Activated CD8-positive, alpha-beta memory T cell treated with anti-CD3 and anti-CD28 coated beads, Interleukin-2, amount 50 U/mL, for 1 hour (primary cell): ENCODE data around the gene ILF2.
"Not testable (repeated sequence)": the region's sequence is repeated elsewhere in the genome, so short reads cannot be mapped to it uniquely, and the experiment has no call there.

Experiments
- DNase-seq: peaks from one replicate; pipeline ENCODE4 v3.0.0-alpha.2; 2020; ENCODE audit errors: extremely low read depth

Gene ILF2

GRCh38 chr1:153649137-153649862 is 21.5 kb downstream of the ILF2 start:
- DNase-seq: no peak

GRCh38 chr1:153648000-153648643 is 22.7 kb downstream of the ILF2 start:
- no peak for DNase-seq

DNA sequence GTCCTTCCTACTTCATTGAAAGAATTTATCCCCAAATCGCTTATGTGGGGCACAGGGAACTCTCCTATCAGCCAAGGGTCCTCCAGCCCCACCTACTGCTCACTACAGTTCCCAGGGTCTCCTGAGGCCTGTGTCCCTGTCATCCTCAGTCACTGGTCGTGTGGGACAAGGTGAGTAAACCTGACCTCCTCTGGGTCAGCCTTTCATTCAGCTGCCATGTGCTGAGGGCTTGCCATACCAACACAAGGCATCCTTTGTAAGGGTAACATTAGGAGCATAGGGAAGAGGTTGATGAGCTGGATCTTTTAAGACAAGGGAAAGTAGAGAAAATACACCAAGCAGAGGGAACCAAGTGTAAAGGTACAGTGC is 23.5 kb downstream of the ILF2 start:
- no peak for DNase-seq

DNA sequence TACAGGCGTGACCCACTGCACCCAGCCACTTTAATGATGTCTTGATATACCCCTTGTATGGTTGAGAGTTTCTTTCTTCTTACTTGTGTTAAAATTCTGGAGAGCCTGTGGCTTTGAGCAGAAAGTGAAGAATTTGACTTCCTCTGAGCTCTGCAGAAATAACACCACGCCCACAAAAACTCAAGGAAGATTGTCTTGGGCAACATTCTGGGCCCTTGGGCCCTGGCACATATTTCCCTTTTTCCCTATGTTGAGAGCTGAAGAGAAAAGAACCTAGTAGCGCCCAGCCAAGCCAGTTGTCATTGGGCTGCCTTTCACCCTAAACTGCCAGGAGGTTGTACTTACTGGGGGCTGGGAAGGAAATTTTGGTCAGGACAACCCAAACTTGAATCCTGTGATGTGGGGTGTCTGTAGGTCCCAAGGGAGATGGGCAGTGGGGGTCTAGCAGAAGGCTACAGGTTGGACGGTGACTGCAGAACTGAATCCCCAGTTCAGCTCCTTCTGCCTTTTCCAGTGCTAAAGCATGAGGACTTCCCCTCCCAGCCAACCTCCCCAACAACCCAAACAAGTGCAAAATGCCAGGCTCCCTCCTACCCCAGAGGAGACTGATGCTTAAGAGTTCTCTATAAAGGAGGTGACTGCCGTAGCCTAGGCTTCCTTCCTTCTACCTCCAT is 24.0 kb downstream of the ILF2 start:
- DNase-seq: no peak

DNA sequence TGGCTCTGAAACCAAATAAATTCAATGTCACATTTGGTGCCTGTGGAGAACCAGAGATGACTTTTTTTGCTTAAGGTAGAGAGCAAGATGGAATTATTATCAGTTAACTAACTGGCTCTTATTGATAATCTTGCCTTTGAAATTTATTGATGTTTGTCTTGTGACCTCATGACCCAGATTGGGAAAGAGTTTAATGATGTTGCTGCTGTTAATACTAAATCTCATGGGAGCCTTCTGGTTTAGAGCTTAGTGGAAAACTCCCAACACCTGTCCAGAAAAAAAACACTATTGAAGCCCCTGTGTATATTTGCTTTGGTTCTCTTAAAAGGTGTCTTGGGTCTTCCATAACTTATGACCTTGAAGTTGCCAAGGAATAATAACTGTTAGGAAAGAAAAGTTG is 27.0 kb downstream of the ILF2 start:
- no peak for DNase-seq

- no peak for DNase-seq
Measured at GRCh38 chr1:153643100-153643499, 27.7 kb downstream of the ILF2 start.

- no peak for DNase-seq
Measured at GRCh38 chr1:153642161-153642560, 28.6 kb downstream of the ILF2 start.

DNA sequence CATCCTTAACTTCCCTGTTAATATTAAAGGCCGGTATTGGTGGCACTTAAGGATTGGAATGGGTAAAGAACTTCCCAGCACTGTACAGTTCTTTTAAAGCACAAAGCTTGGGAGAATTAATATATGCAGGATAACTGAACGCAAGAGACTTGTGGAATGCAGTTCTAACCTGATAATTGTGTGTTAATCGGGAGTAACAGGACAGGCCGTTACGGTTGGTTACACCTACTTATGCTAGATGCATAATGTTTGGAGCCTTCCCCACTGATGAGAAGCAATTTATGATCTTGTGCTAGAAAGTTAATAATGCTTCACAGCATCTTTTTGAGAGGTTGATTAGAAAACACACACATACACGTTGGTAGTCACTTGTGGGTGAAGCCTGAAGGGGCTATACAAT is 29.9 kb downstream of the ILF2 start:
- DNase-seq: no peak

- not testable (repeated sequence) for DNase-seq
Measured at GRCh38 chr1:153640213-153640612, 30.6 kb downstream of the ILF2 start.

DNA sequence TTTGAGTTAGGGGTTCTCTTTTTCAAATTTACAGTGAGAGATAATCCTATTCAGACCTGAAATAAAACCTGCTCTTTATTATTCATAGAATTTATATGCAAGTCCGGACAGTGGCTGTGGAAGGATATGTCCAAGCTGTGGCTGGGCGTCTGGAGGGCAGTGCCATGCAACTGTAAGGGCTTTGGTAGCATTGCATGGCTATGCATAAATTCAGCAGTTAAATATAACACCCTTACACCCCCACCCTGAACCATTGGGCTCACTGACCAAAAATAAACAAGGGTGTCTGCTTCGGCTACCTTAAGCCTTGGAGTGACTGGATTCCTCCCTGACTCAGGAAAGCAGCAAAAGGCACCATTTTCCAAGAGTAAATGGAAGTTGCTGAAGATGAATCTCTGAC is 31.5 kb downstream of the ILF2 start:
- DNase-seq: no peak

- DNase-seq: no peak
Measured at GRCh38 chr1:153638261-153638660, 32.5 kb downstream of the ILF2 start.

DNA sequence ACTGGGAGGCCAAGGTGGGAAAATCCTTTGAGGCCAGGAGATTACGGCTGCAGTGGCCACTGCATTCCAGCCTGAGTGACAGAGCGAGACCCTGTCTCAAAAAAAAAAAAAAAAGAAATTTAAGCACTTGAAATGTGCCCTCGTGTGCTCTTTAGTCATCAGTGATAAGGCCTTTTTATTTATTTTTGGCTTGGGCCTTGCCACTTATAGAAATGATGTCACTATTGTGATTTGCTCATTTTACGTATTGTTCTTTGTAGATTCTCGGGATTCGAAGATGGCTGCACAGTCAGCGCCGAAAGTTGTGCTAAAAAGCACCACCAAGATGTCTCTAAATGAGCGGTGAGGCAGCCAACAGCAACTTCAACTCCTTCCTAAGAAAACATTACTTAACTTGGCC is 34.5 kb downstream of the ILF2 start:
- no peak for DNase-seq

DNA sequence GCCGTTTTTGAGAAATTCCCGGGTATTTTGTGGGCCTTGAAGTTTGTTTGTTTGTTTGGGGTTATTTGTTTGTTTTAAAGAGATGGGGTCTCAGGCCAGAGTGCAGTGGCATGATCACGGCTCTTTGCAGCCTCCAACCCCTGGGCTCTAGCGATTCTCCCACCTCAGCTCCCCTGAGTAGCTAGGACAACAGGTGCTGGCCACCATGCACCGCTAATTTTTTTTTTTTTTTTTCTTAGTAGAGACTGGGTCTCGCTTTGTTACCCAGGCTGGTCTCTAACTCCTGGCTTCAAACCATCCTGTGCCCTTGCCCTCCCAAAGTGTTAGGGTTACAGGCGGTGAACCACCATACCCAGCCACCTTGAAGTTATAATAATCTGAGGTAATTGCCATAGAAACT is 34.9 kb downstream of the ILF2 start:
- DNase-seq: no peak

GRCh38 chr1:153633754-153634665 is 36.8 kb downstream of the ILF2 start, which contains the start of gene CHTOP:
TSS of gene CHTOP (plus strand) at chr1:153634066. CDS start at chr1:153636589, 2,523 bp downstream.
- DNase-seq: peak; percentile 89

GRCh38 chr1:153633161-153633753 is 37.5 kb downstream of the ILF2 start:
- DNase-seq: no peak

GRCh38 chr1:153631047-153632022 is 39.5 kb downstream of the ILF2 start:
- DNase-seq: no peak

- no peak for DNase-seq
Measured at GRCh38 chr1:153630384-153630783, 40.4 kb downstream of the ILF2 start.

DNA sequence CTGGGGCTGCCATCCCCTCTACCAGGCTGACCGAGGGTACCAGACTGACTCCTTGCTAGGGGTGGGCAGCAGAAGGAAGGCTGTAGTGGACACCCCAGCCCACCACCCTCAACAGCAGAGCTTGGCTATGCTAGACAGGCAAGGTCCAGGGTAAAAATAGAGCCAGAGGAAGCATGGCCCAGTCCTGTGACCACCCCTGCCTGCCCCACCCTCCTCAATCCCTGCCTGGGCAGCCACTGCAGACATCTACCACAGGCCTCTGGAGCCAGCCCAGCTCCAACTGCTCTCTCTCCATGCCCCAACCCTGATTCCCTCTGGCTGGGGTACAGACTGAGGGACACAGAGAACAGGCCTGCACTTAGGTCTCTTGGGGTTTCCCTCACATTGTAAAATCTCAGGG is 40.8 kb downstream of the ILF2 start:
- DNase-seq: no peak

GRCh38 chr1:153629343-153629665 is 41.5 kb downstream of the ILF2 start:
- no peak for DNase-seq

- no peak for DNase-seq
Measured at GRCh38 chr1:153628638-153629342, 42.0 kb downstream of the ILF2 start.
